C4-2B (cell line): Measurements from ENCODE around the gene ZBED4.

Experiments
- ZFX ChIP-seq: fragments of 450-650 bp; IDR thresholded peaks from 2 replicates; pipeline ENCODE4 v1.6.1; 2017
- TF ChIP-seq, protein P1 (sequence below): fragments of 450-650 bp; conservative IDR thresholded peaks from 2 replicates; pipeline ENCODE4 v1.5.1; 2017; ENCODE audit warnings: mild to moderate bottlenecking

DNA sequence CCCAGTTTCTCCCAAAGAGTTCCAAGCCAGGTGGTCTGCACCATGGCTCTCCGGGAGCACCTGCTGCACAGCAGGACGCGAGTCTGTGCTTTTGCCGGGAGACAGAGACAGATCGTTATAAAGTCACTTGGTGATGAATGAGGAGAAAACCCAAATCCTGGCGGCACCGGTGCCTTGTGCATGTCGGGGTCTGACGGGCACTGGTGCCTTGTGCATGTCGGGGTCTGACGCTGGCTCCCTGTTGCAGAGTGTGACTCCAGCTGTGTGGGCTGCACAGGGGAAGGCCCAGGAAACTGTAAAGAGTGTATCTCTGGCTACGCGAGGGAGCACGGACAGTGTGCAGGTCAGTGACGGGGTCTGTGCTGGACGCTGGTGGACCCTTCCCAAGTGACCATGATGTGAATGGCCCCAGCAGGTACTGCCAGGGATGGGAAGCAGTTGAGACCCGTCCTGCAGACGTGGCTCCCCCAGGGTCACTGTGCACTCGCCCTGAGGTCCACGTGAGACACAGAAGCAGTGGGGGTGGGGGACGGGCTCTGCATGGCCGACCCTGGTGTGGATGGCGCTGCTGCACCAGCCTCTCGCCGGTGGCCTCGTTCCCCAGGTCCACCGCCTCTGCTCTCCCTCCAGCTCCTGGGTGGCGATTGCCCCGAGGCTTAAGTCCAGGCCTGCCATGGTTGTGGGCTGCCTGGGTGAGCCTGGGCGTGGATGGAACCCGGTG, 70.6 kb downstream of the ZBED4 start:
- TF ChIP-seq, protein P1, sequence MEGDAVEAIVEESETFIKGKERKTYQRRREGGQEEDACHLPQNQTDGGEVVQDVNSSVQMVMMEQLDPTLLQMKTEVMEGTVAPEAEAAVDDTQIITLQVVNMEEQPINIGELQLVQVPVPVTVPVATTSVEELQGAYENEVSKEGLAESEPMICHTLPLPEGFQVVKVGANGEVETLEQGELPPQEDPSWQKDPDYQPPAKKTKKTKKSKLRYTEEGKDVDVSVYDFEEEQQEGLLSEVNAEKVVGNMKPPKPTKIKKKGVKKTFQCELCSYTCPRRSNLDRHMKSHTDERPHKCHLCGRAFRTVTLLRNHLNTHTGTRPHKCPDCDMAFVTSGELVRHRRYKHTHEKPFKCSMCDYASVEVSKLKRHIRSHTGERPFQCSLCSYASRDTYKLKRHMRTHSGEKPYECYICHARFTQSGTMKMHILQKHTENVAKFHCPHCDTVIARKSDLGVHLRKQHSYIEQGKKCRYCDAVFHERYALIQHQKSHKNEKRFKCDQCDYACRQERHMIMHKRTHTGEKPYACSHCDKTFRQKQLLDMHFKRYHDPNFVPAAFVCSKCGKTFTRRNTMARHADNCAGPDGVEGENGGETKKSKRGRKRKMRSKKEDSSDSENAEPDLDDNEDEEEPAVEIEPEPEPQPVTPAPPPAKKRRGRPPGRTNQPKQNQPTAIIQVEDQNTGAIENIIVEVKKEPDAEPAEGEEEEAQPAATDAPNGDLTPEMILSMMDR: no peak
- no peak for TF ChIP-seq ZFX
